ENCODE results near the gene EML5.

The EML5 gene

GRCh38 chr14:88707088-88707487 lies 85.7 kb downstream of the EML5 start:
- DNase-seq: no peak

- no peak for DNase-seq
Observed at GRCh38 chr14:88706425-88706824, 86.3 kb downstream of the EML5 start.

GRCh38 chr14:88698651-88699050 lies 94.1 kb downstream of the EML5 start:
- DNase-seq: no peak

GRCh38 chr14:88695870-88696269 lies 96.9 kb downstream of the EML5 start:
- no peak for DNase-seq

- DNase-seq: no peak
Observed at GRCh38 chr14:88688386-88688785, 104.4 kb downstream of the EML5 start.

- DNase-seq: no peak
Observed at GRCh38 chr14:88683119-88683518, 109.6 kb downstream of the EML5 start.

GRCh38 chr14:88682495-88683114 lies 110.1 kb downstream of the EML5 start:
- DNase-seq: no peak

- no peak for DNase-seq
Observed at GRCh38 chr14:88681755-88682494, 110.8 kb downstream of the EML5 start.

- DNase-seq: no peak
Observed at GRCh38 chr14:88669346-88669745, 123.4 kb downstream of the EML5 start.

- no peak for DNase-seq
Observed at GRCh38 chr14:88668448-88669116, 124.2 kb downstream of the EML5 start.

GRCh38 chr14:88667555-88668273 lies 125.0 kb downstream of the EML5 start:
- DNase-seq: no peak

GRCh38 chr14:88660056-88660455 lies 132.7 kb downstream of the EML5 start:
- no peak for DNase-seq

- no peak for DNase-seq
Observed at GRCh38 chr14:88639221-88639620, 153.5 kb downstream of the EML5 start.

GRCh38 chr14:88632512-88632911 lies 160.2 kb downstream of the EML5 start:
- no peak for DNase-seq

- DNase-seq: no peak
Observed at GRCh38 chr14:88631091-88631490, 161.7 kb downstream of the EML5 start.

- DNase-seq: no peak
Observed at GRCh38 chr14:88630565-88630964, 162.2 kb downstream of the EML5 start.

GRCh38 chr14:88628462-88628861 lies 164.3 kb downstream of the EML5 start:
- no peak for DNase-seq

- no peak for DNase-seq
Observed at GRCh38 chr14:88628033-88628432, 164.7 kb downstream of the EML5 start.

- no peak for DNase-seq
Observed at GRCh38 chr14:88625671-88626070, 167.1 kb downstream of the EML5 start.

- DNase-seq: no peak
Observed at GRCh38 chr14:88621100-88621499, 171.7 kb downstream of the EML5 start.

GRCh38 chr14:88618476-88618875 lies 174.3 kb downstream of the EML5 start:
- DNase-seq: no peak

- no peak for DNase-seq
Observed at GRCh38 chr14:88617479-88617878, 175.3 kb downstream of the EML5 start.

- DNase-seq: no peak
Observed at GRCh38 chr14:88616697-88617096, 176.1 kb downstream of the EML5 start.

All from activated gamma-delta T cell (primary cell).